ENCODE data around the gene TMEM26. TPM values are rescaled to one million over a fixed set of nuclear protein-coding genes. Genes with fewer than 3 reads are reported as not detected.
A peak's percentile ranks its signal among the peaks of the same experiment; 100 is the strongest.

The TMEM26 gene
- total RNA-seq (under 1 TPM in 4 of 6 donors, not detected in 2; 0.04 to 0.37 (median 0.15) TPM), polyA plus RNA-seq (under 1 TPM; 0.08 to 0.14 TPM)

GRCh38 chr10:61452655-61453641 is at the start of gene TMEM26:
Gene TMEM26 (minus strand): TSS chr10:61453381. CDS start chr10:61453081, 300 bp downstream.
- 5 to 8% methylated on average over 58 of the region's 58 CpGs for WGBS, 2 donors
- Histone ChIP-seq H3K27ac (no peak within 1 kb of the TSS), H3K4me3 (peak within 1 kb of the TSS in 3 of 4 donors; percentile 9 to 38 (median 17)), H3K36me3 (no peaks in the 10 kb centered on the region), H3K9me3 (no peaks in the 10 kb centered on the region), H3K27me3 (no peaks in the 10 kb centered on the region), H3K4me1 (peaks cover 0 to 9% (median 0%) of the 10 kb centered on the region in 3 donors)
- FAIRE-seq (no peak), ATAC-seq (peak in 3 of 4 donors; percentile 42 to 58 (median 53)), DNase-seq (peak in 3 of 6 donors; percentile 28 to 67 (median 61))
- no peak for TF ChIP-seq CTCF (IDR thresholded peaks at IDR 0.05)
- intact Hi-C loops (cut with DNase I) = no loop called here

DNA sequence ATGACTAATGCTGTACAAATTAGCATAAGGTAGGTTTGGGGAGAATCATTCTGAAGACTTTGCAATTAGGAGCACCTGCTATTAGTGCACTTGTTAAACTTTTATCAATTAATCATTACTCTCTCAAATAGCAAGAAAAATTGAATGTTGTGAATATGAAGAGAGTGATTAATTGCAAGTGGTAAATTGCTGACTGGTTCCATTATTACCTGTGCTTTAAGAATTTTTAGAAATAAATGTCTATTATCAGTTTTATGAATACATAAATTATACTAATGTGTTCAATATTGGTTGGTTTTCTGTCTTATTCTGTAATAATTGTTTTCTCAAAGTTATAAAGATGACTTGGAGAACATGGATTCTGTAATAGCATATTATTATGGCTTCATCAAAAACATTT is 47.3 kb upstream of the TMEM26 start:
- no peaks in the 10 kb centered on the region for H3K4me1 ChIP-seq
- H3K36me3 ChIP-seq = no peaks in the 10 kb centered on the region
- TF ChIP-seq CTCF (IDR thresholded peaks at IDR 0.05) = no peak
- FAIRE-seq (no peak), ATAC-seq (no peak), DNase-seq (no peak)
- H3K9me3 ChIP-seq = no peaks in the 10 kb centered on the region
- no peaks in the 10 kb centered on the region for H3K27me3 ChIP-seq
- H3K4me3 ChIP-seq = no peak overlapping the region
- H3K27ac ChIP-seq = no peak overlapping the region
- intact Hi-C loops (cut with DNase I) = no loop called here

- ATAC-seq (no peak), FAIRE-seq (no peak), DNase-seq (no peak)
- Histone ChIP-seq H3K4me1 (no peaks in the 10 kb centered on the region), H3K27me3 (no peaks in the 10 kb centered on the region), H3K9me3 (no peaks in the 10 kb centered on the region), H3K27ac (no peak overlapping the region), H3K36me3 (no peaks in the 10 kb centered on the region), H3K4me3 (no peak overlapping the region)
- intact Hi-C loops (cut with DNase I) = no loop called here
- WGBS, 2 donors = 90 to 97% methylated on average over 2 of the region's 2 CpGs
- TF ChIP-seq CTCF (IDR thresholded peaks at IDR 0.05) = no peak
These were observed 39.3 kb upstream of the TMEM26 start for GRCh38 chr10:61492364-61492995.

GRCh38 chr10:61487506-61487905 is 34.3 kb upstream of the TMEM26 start:
- Histone ChIP-seq H3K27ac (no peak overlapping the region), H3K4me1 (no peaks in the 10 kb centered on the region), H3K9me3 (no peaks in the 10 kb centered on the region), H3K36me3 (no peaks in the 10 kb centered on the region), H3K27me3 (no peaks in the 10 kb centered on the region), H3K4me3 (no peak overlapping the region)
- no peak for TF ChIP-seq CTCF (IDR thresholded peaks at IDR 0.05)
- DNase-seq (no peak), ATAC-seq (no peak), FAIRE-seq (no peak)
- intact Hi-C loops (cut with DNase I) = no loop called here
- WGBS, 2 donors = 57 to 80% methylated on average over 5 of the region's 5 CpGs

Measured in pancreas (tissue), 10 donors.